CD8-positive, alpha-beta memory T cell (primary cell): ENCODE results near the gene RAB5B. TPM values are rescaled to one million over a fixed set of nuclear protein-coding genes. Genes with fewer than 3 reads are reported as not detected.
"Not testable (repeated sequence)": the region's sequence is repeated elsewhere in the genome, so short reads cannot be mapped to it uniquely, and the experiment has no call there.

Source experiments
- CTCF ChIA-PET: fragments of 350-600 bp; sonication (Branson Sonifier 250); formaldehyde crosslinking; loops from one replicate; lab custom pipeline; 2021; ENCODE audit warnings: antibody characterized with exemption; lab: Charles Lee
- POLR2A ChIA-PET: fragments of 350-600 bp; sonication (Branson Sonifier 250); formaldehyde crosslinking; loops from one replicate; lab custom pipeline; 2021; ENCODE audit warnings: antibody characterized with exemption; lab: Charles Lee
- DNase-seq, 5 donors: peaks; one replicate each; pipeline versions ENCODE4 v3.0.0 to v3.0.0-alpha.2; 2020 to 2022; ENCODE audit warnings: mixed read lengths in 1 of 5
- H3K27ac ChIP-seq: one replicate; pipeline ENCODE4 v1.7.0; 2013; ENCODE audit warnings: low read depth, mild to moderate bottlenecking, low read length, moderate library complexity
- H3K27me3 ChIP-seq: 2 replicates; pipeline ENCODE4 v1.7.0; 2013; ENCODE audit warnings: low read length, mild to moderate bottlenecking; ENCODE audit not compliant: insufficient read depth, poor library complexity, severe bottlenecking
- H3K36me3 ChIP-seq: 2 replicates; pipeline ENCODE4 v1.7.0; 2013; ENCODE audit warnings: mild to moderate bottlenecking, low read length, moderate library complexity; ENCODE audit not compliant: insufficient read depth
- H3K4me1 ChIP-seq: 2 replicates; pipeline ENCODE4 v1.7.0; 2013; ENCODE audit warnings: mild to moderate bottlenecking, low read length, moderate library complexity; ENCODE audit not compliant: insufficient read depth
- H3K4me3 ChIP-seq: 2 replicates; pipeline ENCODE4 v1.7.0; 2013; ENCODE audit warnings: mild to moderate bottlenecking, low read length
- H3K9me3 ChIP-seq: 2 replicates; pipeline ENCODE4 v1.7.0; 2013; ENCODE audit warnings: mild to moderate bottlenecking, low read length
- H3K27ac Mint-ChIP-seq, 8 donors: one replicate each; pipeline ENCODE4 v1.8.0; 2020 to 2021; ENCODE audit warnings: mixed read lengths in 8 of 8, mild to moderate bottlenecking in 6 of 8, inconsistent platforms in 3 of 8, moderate library complexity in 3 of 8
- H3K27me3 Mint-ChIP-seq, 2 donors: one replicate each; pipeline ENCODE4 v1.8.0; 2020 to 2021; ENCODE audit warnings: mixed read lengths in 2 of 2, mild to moderate bottlenecking in 1 of 2, moderate library complexity in 1 of 2
- H3K36me3 Mint-ChIP-seq, 3 donors: one replicate each; pipeline ENCODE4 v1.8.0; 2020 to 2021; ENCODE audit warnings: mixed read lengths in 3 of 3, inconsistent platforms in 1 of 3, mild to moderate bottlenecking in 1 of 3
- H3K4me1 Mint-ChIP-seq, 3 donors: one replicate each; pipeline ENCODE4 v1.8.0; 2020 to 2021; ENCODE audit warnings: mixed read lengths in 3 of 3, inconsistent platforms in 1 of 3, mild to moderate bottlenecking in 1 of 3
- H3K4me3 Mint-ChIP-seq, 7 donors: one replicate each; pipeline ENCODE4 v1.8.0; 2020 to 2021; ENCODE audit warnings: mixed read lengths in 7 of 7, mild to moderate bottlenecking in 6 of 7, moderate library complexity in 4 of 7, inconsistent platforms in 2 of 7
- H3K9me3 Mint-ChIP-seq, 5 donors: one replicate each; pipeline ENCODE4 v1.8.0; 2020 to 2022; ENCODE audit warnings: mixed read lengths in 5 of 5, mild to moderate bottlenecking in 3 of 5, moderate library complexity in 2 of 5, inconsistent platforms in 1 of 5
- polyA plus RNA-seq: library from polyadenylated mRNA; unstranded; fragments of 300-500 nt; fragmentation: Illumina TruSeq; gene quantifications from one replicate; pipeline ENCODE4 v1.2.3, GENCODE V29; 2021
- total RNA-seq, 2 experiments: library from RNA; stranded (reverse); gene quantifications; one replicate each; pipeline ENCODE4 v1.2.3, GENCODE V29; 2021

RAB5B gene
- total and polyA plus RNA-seq, 3 experiments from 2014 or later = 36.6 to 68.5 (median 38.3) TPM

- Histone ChIP-seq H3K27ac (peak overlapping the region; percentile 83), H3K36me3 (peaks cover 27% of the 10 kb centered on the region), H3K4me1 (peaks cover 23% of the 10 kb centered on the region), H3K4me3 (peak overlapping the region; percentile 92)
- DNase-seq, CTCF ChIA-PET, H3K27me3 Mint-ChIP-seq, H3K9me3 Mint-ChIP-seq, H3K9me3 ChIP-seq, POLR2A ChIA-PET, H3K27me3 ChIP-seq: not testable (repeated sequence)
- Mint-ChIP-seq H3K27ac (peak overlapping the region; percentile 94 to 100 (median 98)), H3K4me3 (peak overlapping the region; percentile 94 to 100 (median 98)), H3K4me1 (peaks cover 44 to 51% (median 44%) of the 10 kb centered on the region in 3 donors), H3K36me3 (peaks cover 8 to 40% (median 14%) of the 10 kb centered on the region in 3 donors)
These were observed 68.5 kb downstream of the RAB5B start for GRCh38 chr12:56042430-56042813.

DNA sequence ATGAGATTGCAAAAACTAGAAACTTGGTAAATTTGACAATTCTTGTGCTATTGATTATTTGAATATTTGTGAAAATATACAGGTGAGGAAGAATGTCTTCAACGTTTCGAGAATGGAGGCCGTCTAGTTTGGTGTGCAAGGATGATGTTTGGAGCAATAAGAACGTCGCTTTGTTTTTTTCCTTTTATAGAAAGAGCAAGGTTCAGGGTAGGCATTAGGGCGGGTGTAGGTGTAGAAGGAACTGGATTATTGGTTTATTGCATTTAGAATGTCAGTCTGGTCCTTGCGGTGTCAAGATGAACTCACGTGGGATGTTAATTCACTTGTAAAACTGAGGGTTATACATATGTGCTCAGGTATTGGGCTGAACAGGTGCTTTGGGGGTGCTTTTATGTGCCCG, 69.0 kb downstream of the RAB5B start:
- Mint-ChIP-seq H3K4me1 (peaks cover 40 to 47% (median 41%) of the 10 kb centered on the region in 3 donors), H3K9me3 (no peaks in the 10 kb centered on the region), H3K27ac (peak overlapping the region; percentile 94 to 100 (median 98)), H3K36me3 (peaks cover 8 to 40% (median 14%) of the 10 kb centered on the region in 3 donors), H3K4me3 (peak overlapping the region; percentile 94 to 100 (median 98)), H3K27me3 (peaks cover 0 to 5% of the 10 kb centered on the region in 2 donors)
- peak overlapping the region; percentile 92 for H3K4me3 ChIP-seq
- peak overlapping the region; percentile 83 for H3K27ac ChIP-seq
- no peaks in the 10 kb centered on the region for H3K27me3 ChIP-seq
- CTCF ChIA-PET = no interaction called here
- peaks cover 21% of the 10 kb centered on the region for H3K4me1 ChIP-seq
- peaks cover 27% of the 10 kb centered on the region for H3K36me3 ChIP-seq
- no peak for DNase-seq
- POLR2A ChIA-PET = no interaction called here
- no peaks in the 10 kb centered on the region for H3K9me3 ChIP-seq

Other genes starting within 250 kb of the RAB5B start
- gene CD63, start 245.1 kb upstream of the RAB5B start, total RNA-seq = 100 to 1,000 TPM; 200 to 202 TPM
- 375 TPM for gene CD63, start 245.1 kb upstream of the RAB5B start, polyA plus RNA-seq
- gene GDF11, start 231.0 kb upstream of the RAB5B start, total RNA-seq = 10 to 100 TPM; 13.1 to 13.5 TPM
- gene GDF11, start 231.0 kb upstream of the RAB5B start, polyA plus RNA-seq = 1.4 TPM
- gene SARNP, start 156.4 kb upstream of the RAB5B start, total RNA-seq = 100 to 1,000 TPM in 1 of 2 experiments, 10 to 100 TPM in 1; 89.7 to 103 TPM
- 109 TPM for gene SARNP, start 156.4 kb upstream of the RAB5B start, polyA plus RNA-seq
- gene ORMDL2, start 156.0 kb upstream of the RAB5B start, total RNA-seq = 10 to 100 TPM; 49.0 to 49.7 TPM
- 110 TPM for gene ORMDL2, start 156.0 kb upstream of the RAB5B start, polyA plus RNA-seq
- gene DNAJC14, start 144.5 kb upstream of the RAB5B start, total RNA-seq = 10 to 100 TPM; 39.1 to 40.8 TPM
- gene DNAJC14, start 144.5 kb upstream of the RAB5B start, polyA plus RNA-seq = 40.2 TPM
- 1 to 10 TPM in 1 of 2 experiments, under 1 TPM in 1; 0.29 to 1.0 TPM for gene MMP19, start 131.1 kb upstream of the RAB5B start, total RNA-seq
- gene MMP19, start 131.1 kb upstream of the RAB5B start, polyA plus RNA-seq = not detected
- 10 to 100 TPM; 35.8 to 38.4 TPM for gene PYM1, start 46.2 kb upstream of the RAB5B start, total RNA-seq
- gene PYM1, start 46.2 kb upstream of the RAB5B start, polyA plus RNA-seq = 80.8 TPM
- 100 to 1,000 TPM; 221 to 236 TPM for gene DGKA, start 42.9 kb upstream of the RAB5B start, total RNA-seq
- 234 TPM for gene DGKA, start 42.9 kb upstream of the RAB5B start, polyA plus RNA-seq
- gene PMEL, start 8.0 kb upstream of the RAB5B start, total RNA-seq = under 1 TPM; 0.28 to 0.33 TPM
- not detected for gene PMEL, start 8.0 kb upstream of the RAB5B start, polyA plus RNA-seq
- gene CDK2, start 7.2 kb upstream of the RAB5B start, total RNA-seq = 100 to 1,000 TPM; 117 to 125 TPM
- 8.2 TPM for gene CDK2, start 7.2 kb upstream of the RAB5B start, polyA plus RNA-seq
- 1 to 10 TPM; 2.3 to 2.5 TPM for gene SUOX, start 23.2 kb downstream of the RAB5B start, total RNA-seq
- 0.90 TPM for gene SUOX, start 23.2 kb downstream of the RAB5B start, polyA plus RNA-seq
- 10 to 100 TPM; 11.0 to 11.6 TPM for gene IKZF4, start 47.0 kb downstream of the RAB5B start, total RNA-seq
- gene IKZF4, start 47.0 kb downstream of the RAB5B start, polyA plus RNA-seq = 0.86 TPM
- gene RPS26, start 67.8 kb downstream of the RAB5B start, total RNA-seq = 10 to 100 TPM; 48.8 to 59.9 TPM
- 1,127 TPM for gene RPS26, start 67.8 kb downstream of the RAB5B start, polyA plus RNA-seq
- gene ERBB3, start 106.1 kb downstream of the RAB5B start, total RNA-seq = 1 to 10 TPM; 1.7 to 1.9 TPM
- 0.63 TPM for gene ERBB3, start 106.1 kb downstream of the RAB5B start, polyA plus RNA-seq
- 100 to 1,000 TPM; 468 to 504 TPM for gene PA2G4, start 130.5 kb downstream of the RAB5B start, total RNA-seq
- 249 TPM for gene PA2G4, start 130.5 kb downstream of the RAB5B start, polyA plus RNA-seq
- gene RPL41, start 142.6 kb downstream of the RAB5B start, total RNA-seq = 1,000 to 10,000 TPM; 5,711 to 5,990 TPM
- gene RPL41, start 142.6 kb downstream of the RAB5B start, polyA plus RNA-seq = 7,268 TPM
- 1 to 10 TPM; 8.1 to 9.0 TPM for gene ZC3H10, start 144.2 kb downstream of the RAB5B start, total RNA-seq
- 3.2 TPM for gene ZC3H10, start 144.2 kb downstream of the RAB5B start, polyA plus RNA-seq
- gene ESYT1, start 154.2 kb downstream of the RAB5B start, total RNA-seq = 100 to 1,000 TPM; 185 to 191 TPM
- 374 TPM for gene ESYT1, start 154.2 kb downstream of the RAB5B start, polyA plus RNA-seq
- gene MYL6B, start 178.5 kb downstream of the RAB5B start, total RNA-seq = 10 to 100 TPM; 68.6 to 70.0 TPM
- gene MYL6B, start 178.5 kb downstream of the RAB5B start, polyA plus RNA-seq = 6.2 TPM
- 1,000 to 10,000 TPM; 1,010 to 1,017 TPM for gene MYL6, start 184.3 kb downstream of the RAB5B start, total RNA-seq
- gene MYL6, start 184.3 kb downstream of the RAB5B start, polyA plus RNA-seq = 2,423 TPM
- 100 to 1,000 TPM; 107 to 118 TPM for gene SMARCC2, start 215.4 kb downstream of the RAB5B start, total RNA-seq
- 92.4 TPM for gene SMARCC2, start 215.4 kb downstream of the RAB5B start, polyA plus RNA-seq
- 10 to 100 TPM; 41.2 to 42.3 TPM for gene RNF41, start 247.8 kb downstream of the RAB5B start, total RNA-seq
- gene RNF41, start 247.8 kb downstream of the RAB5B start, polyA plus RNA-seq = 47.4 TPM